GM12878 (cell line): ENCODE data around the gene CADM2.

ENCODE experiments used
- ASH2L ChIP-seq: fragments of 300-600, 200-600 bp; sonication (generic); IDR thresholded peaks from 2 replicates; pipeline ENCODE4 v1.6.1; 2017; ENCODE audit warnings: low read depth, mild to moderate bottlenecking, borderline replicate concordance
- BHLHE40 ChIP-seq, 2 experiments: fragments of 450-650 bp in 1 of 2; IDR thresholded peaks; 2 replicates each; pipeline ENCODE4 v1.6.1; 2011 to 2017; ENCODE audit warnings: low read depth in 2 of 2, borderline replicate concordance in 1 of 2, improper control_type of control experiment in 1 of 2, low read length in 1 of 2, mild to moderate bottlenecking in 1 of 2
- DPF2 ChIP-seq: fragments of 450-650 bp; IDR thresholded peaks from 2 replicates; pipeline ENCODE4 v1.6.1; 2017; ENCODE audit warnings: mild to moderate bottlenecking
- EZH2 ChIP-seq: IDR thresholded peaks from 2 replicates; pipeline ENCODE4 v1.6.1; 2012; ENCODE audit warnings: low read depth, mild to moderate bottlenecking, control low read depth, inconsistent platforms, low read length, borderline replicate concordance; ENCODE audit not compliant: control insufficient read depth
- FOXM1 ChIP-seq: IDR thresholded peaks from 2 replicates; pipeline ENCODE4 v1.6.1; 2012; ENCODE audit warnings: low read depth, mild to moderate bottlenecking, inconsistent platforms, low read length, moderate library complexity
- POLR2A ChIP-seq: IDR thresholded peaks from 2 replicates; pipeline ENCODE4 v1.6.1; 2011; ENCODE audit warnings: low read depth, mild to moderate bottlenecking, low read length
- RCOR1 ChIP-seq: conservative IDR thresholded peaks from 2 replicates; pipeline ENCODE4 v1.6.1; 2012; ENCODE audit warnings: low read depth, low read length, improper control_type of control experiment
- SUZ12 ChIP-seq: fragments of 200-600 bp; sonication (generic); IDR thresholded peaks from one replicate; pipeline ENCODE4 v1.6.1; 2018; ENCODE audit warnings: antibody characterized with exemption, mild to moderate bottlenecking; ENCODE audit not compliant: unreplicated experiment
- TF ChIP-seq, protein P1 (sequence below): IDR thresholded peaks from 2 replicates; pipeline ENCODE4 v1.6.1; 2011; ENCODE audit warnings: borderline replicate concordance, low read depth, mild to moderate bottlenecking, moderate library complexity, mixed read lengths, low read length; ENCODE audit not compliant: insufficient read depth; ENCODE audit errors: extremely low read length
- TF ChIP-seq, protein P2 (sequence below): IDR thresholded peaks from 2 replicates; pipeline ENCODE4 v1.6.1; 2012; ENCODE audit warnings: low read depth, low read length, improper control_type of control experiment
- TF ChIP-seq, protein P3 (sequence below), 3 experiments: IDR thresholded peaks in 2 of 3; conservative IDR thresholded peaks in 1 of 3; 2 replicates each; pipeline ENCODE4 v1.5.1; 2011; ENCODE audit warnings: low read depth in 3 of 3, low read length in 3 of 3, mild to moderate bottlenecking in 3 of 3, control low read depth in 2 of 3, moderate library complexity in 2 of 3, inconsistent platforms in 1 of 3, mixed read lengths in 1 of 3; ENCODE audit not compliant: control insufficient read depth in 2 of 3, insufficient read depth in 1 of 3; ENCODE audit errors: extremely low read depth in 1 of 3

DNA sequence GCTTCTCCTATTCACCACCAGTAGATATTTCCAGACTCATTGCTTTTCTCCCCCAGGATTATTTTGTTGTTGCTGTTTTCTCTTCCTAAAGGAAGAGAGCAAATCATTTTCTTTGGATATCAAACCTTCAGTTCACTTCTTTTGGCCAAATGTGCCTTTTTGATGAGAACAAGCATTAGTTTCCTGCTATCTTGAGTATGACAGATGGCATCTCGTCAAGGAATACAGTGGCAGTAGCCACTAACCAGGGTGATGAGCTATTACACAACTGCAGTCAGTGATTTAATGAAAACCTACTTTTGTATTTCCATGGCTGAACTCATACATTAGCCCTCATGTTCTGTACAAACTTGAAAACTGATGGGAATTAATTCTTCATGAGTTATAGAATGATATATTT is 354.6 kb downstream of the CADM2 start:
- TF ChIP-seq, protein P1, sequence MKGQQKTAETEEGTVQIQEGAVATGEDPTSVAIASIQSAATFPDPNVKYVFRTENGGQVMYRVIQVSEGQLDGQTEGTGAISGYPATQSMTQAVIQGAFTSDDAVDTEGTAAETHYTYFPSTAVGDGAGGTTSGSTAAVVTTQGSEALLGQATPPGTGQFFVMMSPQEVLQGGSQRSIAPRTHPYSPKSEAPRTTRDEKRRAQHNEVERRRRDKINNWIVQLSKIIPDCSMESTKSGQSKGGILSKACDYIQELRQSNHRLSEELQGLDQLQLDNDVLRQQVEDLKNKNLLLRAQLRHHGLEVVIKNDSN = no peak
- TF ChIP-seq RCOR1 (no peak), SUZ12 (no peak), POLR2A (no peak), DPF2 (no peak), BHLHE40 (IDR thresholded peaks at IDR 0.05; ENCODE audit: borderline replicate concordance in 1 of 2, low read depth in 2 of 2, low read length in 1 of 2) (no peak), ASH2L (no peak), EZH2 (no peak), FOXM1 (no peak)
- TF ChIP-seq, protein P2, sequence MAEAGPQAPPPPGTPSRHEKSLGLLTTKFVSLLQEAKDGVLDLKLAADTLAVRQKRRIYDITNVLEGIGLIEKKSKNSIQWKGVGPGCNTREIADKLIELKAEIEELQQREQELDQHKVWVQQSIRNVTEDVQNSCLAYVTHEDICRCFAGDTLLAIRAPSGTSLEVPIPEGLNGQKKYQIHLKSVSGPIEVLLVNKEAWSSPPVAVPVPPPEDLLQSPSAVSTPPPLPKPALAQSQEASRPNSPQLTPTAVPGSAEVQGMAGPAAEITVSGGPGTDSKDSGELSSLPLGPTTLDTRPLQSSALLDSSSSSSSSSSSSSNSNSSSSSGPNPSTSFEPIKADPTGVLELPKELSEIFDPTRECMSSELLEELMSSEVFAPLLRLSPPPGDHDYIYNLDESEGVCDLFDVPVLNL = no peak
- TF ChIP-seq, protein P3, sequence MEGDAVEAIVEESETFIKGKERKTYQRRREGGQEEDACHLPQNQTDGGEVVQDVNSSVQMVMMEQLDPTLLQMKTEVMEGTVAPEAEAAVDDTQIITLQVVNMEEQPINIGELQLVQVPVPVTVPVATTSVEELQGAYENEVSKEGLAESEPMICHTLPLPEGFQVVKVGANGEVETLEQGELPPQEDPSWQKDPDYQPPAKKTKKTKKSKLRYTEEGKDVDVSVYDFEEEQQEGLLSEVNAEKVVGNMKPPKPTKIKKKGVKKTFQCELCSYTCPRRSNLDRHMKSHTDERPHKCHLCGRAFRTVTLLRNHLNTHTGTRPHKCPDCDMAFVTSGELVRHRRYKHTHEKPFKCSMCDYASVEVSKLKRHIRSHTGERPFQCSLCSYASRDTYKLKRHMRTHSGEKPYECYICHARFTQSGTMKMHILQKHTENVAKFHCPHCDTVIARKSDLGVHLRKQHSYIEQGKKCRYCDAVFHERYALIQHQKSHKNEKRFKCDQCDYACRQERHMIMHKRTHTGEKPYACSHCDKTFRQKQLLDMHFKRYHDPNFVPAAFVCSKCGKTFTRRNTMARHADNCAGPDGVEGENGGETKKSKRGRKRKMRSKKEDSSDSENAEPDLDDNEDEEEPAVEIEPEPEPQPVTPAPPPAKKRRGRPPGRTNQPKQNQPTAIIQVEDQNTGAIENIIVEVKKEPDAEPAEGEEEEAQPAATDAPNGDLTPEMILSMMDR (IDR thresholded peaks at IDR 0.05 in 2 of 3, conservative IDR thresholded peaks at IDR 0.05 in 1 of 3; ENCODE audit: control insufficient read depth in 2 of 3, extremely low read depth in 1 of 3, insufficient read depth in 1 of 3, low read depth in 3 of 3, low read length in 3 of 3) = no peak
